Anterior cingulate cortex (tissue), 58 donors: ENCODE data around the gene CAMK2G.
"Not testable (repeated sequence)": the region's sequence is repeated elsewhere in the genome, so short reads cannot be mapped to it uniquely, and the experiment has no call there.

Source experiments
- DNase-seq, 58 donors: peaks; one replicate each; lab custom pipeline; 2025; lab: John Stamatoyannopoulos, UW

Gene CAMK2G

GRCh38 chr10:73799899-73800559 is 74.3 kb downstream of the CAMK2G start:
- no peak for DNase-seq

- DNase-seq: no peak
Observed at GRCh38 chr10:73798927-73799560, 75.3 kb downstream of the CAMK2G start.

GRCh38 chr10:73798087-73798486 is 76.3 kb downstream of the CAMK2G start:
- DNase-seq: no peak

- DNase-seq: no peak
Observed at GRCh38 chr10:73797324-73798025, 76.9 kb downstream of the CAMK2G start.

- no peak for DNase-seq
Observed at GRCh38 chr10:73796766-73797165, 77.6 kb downstream of the CAMK2G start.

- not testable (repeated sequence) for DNase-seq
Observed at GRCh38 chr10:73796035-73796434, 78.3 kb downstream of the CAMK2G start.

GRCh38 chr10:73795491-73795890 is 78.9 kb downstream of the CAMK2G start:
- DNase-seq: not testable (repeated sequence)

- no peak for DNase-seq
Observed at GRCh38 chr10:73793456-73793855, 80.9 kb downstream of the CAMK2G start.

GRCh38 chr10:73791871-73792400 is 82.4 kb downstream of the CAMK2G start:
- DNase-seq: no peak

- DNase-seq: no peak
Observed at GRCh38 chr10:73790886-73791625, 83.3 kb downstream of the CAMK2G start.

- no peak for DNase-seq
Observed at GRCh38 chr10:73789659-73790055, 84.7 kb downstream of the CAMK2G start.

- no peak for DNase-seq
Observed at GRCh38 chr10:73788864-73789658, 85.3 kb downstream of the CAMK2G start.

- not testable (repeated sequence) for DNase-seq
Observed at GRCh38 chr10:73787031-73787800, 87.1 kb downstream of the CAMK2G start.

- no peak for DNase-seq
Observed at GRCh38 chr10:73786512-73786885, 87.9 kb downstream of the CAMK2G start.

- DNase-seq: peak in 9 of 58 donors; percentile 37 to 60 (median 46)
Observed at GRCh38 chr10:73785721-73786511, 88.4 kb downstream of the CAMK2G start.

- DNase-seq: peak; percentile 60 to 98 (median 92)
Observed at GRCh38 chr10:73785211-73785720, 89.1 kb downstream of the CAMK2G start, which contains the start of gene ZSWIM8. Gene ZSWIM8 (plus strand): TSS chr10:73785606. CDS start chr10:73785879, 273 bp downstream.

GRCh38 chr10:73782749-73783085 is 91.6 kb downstream of the CAMK2G start:
- DNase-seq: no peak
